ENCODE measurements around the gene ACO1. TPM values are rescaled to one million over a fixed set of nuclear protein-coding genes. Genes with fewer than 3 reads are reported as not detected.

Gene ACO1
- polyA plus RNA-seq, 1 donor from 2014 or later: 16.5 TPM

DNA sequence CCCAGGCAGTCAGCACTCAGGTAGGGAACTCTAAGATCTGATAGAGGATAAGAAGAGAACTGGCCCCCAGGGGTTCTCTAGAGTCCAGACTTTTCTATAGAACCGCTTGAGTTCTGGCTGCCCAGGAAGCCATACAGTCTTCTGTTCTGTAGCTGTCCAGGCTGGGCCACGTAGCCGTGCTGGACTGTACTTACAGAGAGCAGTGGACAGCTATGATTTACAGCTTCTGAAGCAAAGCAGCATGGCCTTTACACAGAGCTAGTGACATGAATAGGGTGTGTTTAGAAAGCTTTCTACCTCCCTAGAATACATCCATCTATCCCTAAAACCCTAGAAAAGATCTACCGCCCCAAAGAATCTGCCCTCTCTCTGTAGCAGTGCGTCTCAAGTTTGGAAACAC is 57.2 kb downstream of the ACO1 start:
- H3K79me2 ChIP-seq (replicated peaks; ENCODE audit: insufficient read depth, low read length): no peaks in the 10 kb centered on the region
- H3K27ac ChIP-seq (ENCODE audit: low read length): no peak overlapping the region
- no peaks in the 10 kb centered on the region for H3K36me3 ChIP-seq (ENCODE audit: insufficient read depth, low read length)
- H3K9ac ChIP-seq (ENCODE audit: low read length): no peak overlapping the region
- no peak overlapping the region for H3K4me2 ChIP-seq (ENCODE audit: low read length)
- no peaks in the 10 kb centered on the region for H3F3A ChIP-seq (ENCODE audit: insufficient read depth, low read length, poor library complexity, severe bottlenecking)
- H3K4me3 ChIP-seq (ENCODE audit: low read length): no peak overlapping the region
- no peaks in the 10 kb centered on the region for H4K20me1 ChIP-seq (ENCODE audit: insufficient read depth)
- TF ChIP-seq, protein P1, sequence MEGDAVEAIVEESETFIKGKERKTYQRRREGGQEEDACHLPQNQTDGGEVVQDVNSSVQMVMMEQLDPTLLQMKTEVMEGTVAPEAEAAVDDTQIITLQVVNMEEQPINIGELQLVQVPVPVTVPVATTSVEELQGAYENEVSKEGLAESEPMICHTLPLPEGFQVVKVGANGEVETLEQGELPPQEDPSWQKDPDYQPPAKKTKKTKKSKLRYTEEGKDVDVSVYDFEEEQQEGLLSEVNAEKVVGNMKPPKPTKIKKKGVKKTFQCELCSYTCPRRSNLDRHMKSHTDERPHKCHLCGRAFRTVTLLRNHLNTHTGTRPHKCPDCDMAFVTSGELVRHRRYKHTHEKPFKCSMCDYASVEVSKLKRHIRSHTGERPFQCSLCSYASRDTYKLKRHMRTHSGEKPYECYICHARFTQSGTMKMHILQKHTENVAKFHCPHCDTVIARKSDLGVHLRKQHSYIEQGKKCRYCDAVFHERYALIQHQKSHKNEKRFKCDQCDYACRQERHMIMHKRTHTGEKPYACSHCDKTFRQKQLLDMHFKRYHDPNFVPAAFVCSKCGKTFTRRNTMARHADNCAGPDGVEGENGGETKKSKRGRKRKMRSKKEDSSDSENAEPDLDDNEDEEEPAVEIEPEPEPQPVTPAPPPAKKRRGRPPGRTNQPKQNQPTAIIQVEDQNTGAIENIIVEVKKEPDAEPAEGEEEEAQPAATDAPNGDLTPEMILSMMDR (IDR thresholded peaks at IDR 0.05; ENCODE audit: poor library complexity, severe bottlenecking): no peak
- TF ChIP-seq, protein P2, sequence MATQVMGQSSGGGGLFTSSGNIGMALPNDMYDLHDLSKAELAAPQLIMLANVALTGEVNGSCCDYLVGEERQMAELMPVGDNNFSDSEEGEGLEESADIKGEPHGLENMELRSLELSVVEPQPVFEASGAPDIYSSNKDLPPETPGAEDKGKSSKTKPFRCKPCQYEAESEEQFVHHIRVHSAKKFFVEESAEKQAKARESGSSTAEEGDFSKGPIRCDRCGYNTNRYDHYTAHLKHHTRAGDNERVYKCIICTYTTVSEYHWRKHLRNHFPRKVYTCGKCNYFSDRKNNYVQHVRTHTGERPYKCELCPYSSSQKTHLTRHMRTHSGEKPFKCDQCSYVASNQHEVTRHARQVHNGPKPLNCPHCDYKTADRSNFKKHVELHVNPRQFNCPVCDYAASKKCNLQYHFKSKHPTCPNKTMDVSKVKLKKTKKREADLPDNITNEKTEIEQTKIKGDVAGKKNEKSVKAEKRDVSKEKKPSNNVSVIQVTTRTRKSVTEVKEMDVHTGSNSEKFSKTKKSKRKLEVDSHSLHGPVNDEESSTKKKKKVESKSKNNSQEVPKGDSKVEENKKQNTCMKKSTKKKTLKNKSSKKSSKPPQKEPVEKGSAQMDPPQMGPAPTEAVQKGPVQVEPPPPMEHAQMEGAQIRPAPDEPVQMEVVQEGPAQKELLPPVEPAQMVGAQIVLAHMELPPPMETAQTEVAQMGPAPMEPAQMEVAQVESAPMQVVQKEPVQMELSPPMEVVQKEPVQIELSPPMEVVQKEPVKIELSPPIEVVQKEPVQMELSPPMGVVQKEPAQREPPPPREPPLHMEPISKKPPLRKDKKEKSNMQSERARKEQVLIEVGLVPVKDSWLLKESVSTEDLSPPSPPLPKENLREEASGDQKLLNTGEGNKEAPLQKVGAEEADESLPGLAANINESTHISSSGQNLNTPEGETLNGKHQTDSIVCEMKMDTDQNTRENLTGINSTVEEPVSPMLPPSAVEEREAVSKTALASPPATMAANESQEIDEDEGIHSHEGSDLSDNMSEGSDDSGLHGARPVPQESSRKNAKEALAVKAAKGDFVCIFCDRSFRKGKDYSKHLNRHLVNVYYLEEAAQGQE (IDR thresholded peaks at IDR 0.05; ENCODE audit: borderline replicate concordance): no peak
- TF ChIP-seq EZH2 (IDR thresholded peaks at IDR 0.05; ENCODE audit: borderline replicate concordance, insufficient read depth, low read length, poor library complexity, severe bottlenecking): no peak
- TF ChIP-seq RAD21 (conservative IDR thresholded peaks at IDR 0.05): no peak
- no peak for TF ChIP-seq EP300 (conservative IDR thresholded peaks at IDR 0.05; ENCODE audit: poor library complexity, severe bottlenecking)
- no peak for TF ChIP-seq SMC3 (conservative IDR thresholded peaks at IDR 0.05; ENCODE audit: poor library complexity)
- TF ChIP-seq MXI1 (conservative IDR thresholded peaks at IDR 0.05; ENCODE audit: poor library complexity, severe bottlenecking): no peak
- TF ChIP-seq TAF1 (IDR thresholded peaks at IDR 0.05; ENCODE audit: low read depth): no peak
- no peak for TF ChIP-seq POLR2AphosphoS5 (IDR thresholded peaks at IDR 0.05)
- no peaks in the 10 kb centered on the region for H3K9me2 ChIP-seq (ENCODE audit: insufficient read depth, low read length)
- H3K9me3 ChIP-seq (ENCODE audit: low read length): no peaks in the 10 kb centered on the region
- H3K27me3 ChIP-seq (ENCODE audit: insufficient read depth, low read depth, low read length): no peaks in the 10 kb centered on the region
- no peak overlapping the region for H2AFZ ChIP-seq (ENCODE audit: low read depth, low read length)

DNA sequence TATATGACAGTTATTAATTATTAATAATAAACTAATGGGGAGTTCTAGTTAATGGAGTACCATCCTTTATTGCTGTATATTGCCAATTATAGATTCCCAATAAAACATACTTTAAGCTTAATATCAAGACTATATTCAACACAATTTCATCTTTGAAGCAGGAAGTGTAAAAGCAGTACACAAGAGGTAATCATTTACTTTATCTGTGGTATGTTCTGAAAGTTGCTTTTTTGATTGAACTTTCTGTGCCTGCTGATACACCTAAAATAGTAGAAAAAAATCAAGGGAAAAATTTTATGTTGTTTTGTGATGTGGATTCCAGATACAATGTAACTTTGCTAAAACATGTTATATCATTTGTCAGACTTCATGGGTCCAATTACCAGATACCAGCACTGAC is 58.0 kb downstream of the ACO1 start:
- Histone ChIP-seq H3K27ac (ENCODE audit: low read length) (no peak overlapping the region), H3K9ac (ENCODE audit: low read length) (no peak overlapping the region), H3K9me3 (ENCODE audit: low read length) (no peaks in the 10 kb centered on the region), H3K4me3 (ENCODE audit: low read length) (no peak overlapping the region), H2AFZ (ENCODE audit: low read depth, low read length) (no peak overlapping the region), H3F3A (ENCODE audit: insufficient read depth, low read length, poor library complexity, severe bottlenecking) (no peaks in the 10 kb centered on the region), H3K4me2 (ENCODE audit: low read length) (no peak overlapping the region), H3K9me2 (ENCODE audit: insufficient read depth, low read length) (no peaks in the 10 kb centered on the region), H3K27me3 (ENCODE audit: insufficient read depth, low read depth, low read length) (no peaks in the 10 kb centered on the region), H3K79me2 (replicated peaks; ENCODE audit: insufficient read depth, low read length) (no peaks in the 10 kb centered on the region), H3K36me3 (ENCODE audit: insufficient read depth, low read length) (no peaks in the 10 kb centered on the region), H4K20me1 (ENCODE audit: insufficient read depth) (no peaks in the 10 kb centered on the region)
- TF ChIP-seq TAF1 (IDR thresholded peaks at IDR 0.05; ENCODE audit: low read depth) (no peak), MXI1 (conservative IDR thresholded peaks at IDR 0.05; ENCODE audit: poor library complexity, severe bottlenecking) (no peak), POLR2AphosphoS5 (IDR thresholded peaks at IDR 0.05) (no peak), EZH2 (IDR thresholded peaks at IDR 0.05; ENCODE audit: borderline replicate concordance, insufficient read depth, low read length, poor library complexity, severe bottlenecking) (no peak), RAD21 (conservative IDR thresholded peaks at IDR 0.05) (no peak), SMC3 (conservative IDR thresholded peaks at IDR 0.05; ENCODE audit: poor library complexity) (no peak), EP300 (conservative IDR thresholded peaks at IDR 0.05; ENCODE audit: poor library complexity, severe bottlenecking) (no peak)
- TF ChIP-seq, protein P1 (IDR thresholded peaks at IDR 0.05; ENCODE audit: poor library complexity, severe bottlenecking): no peak
- TF ChIP-seq, protein P2 (IDR thresholded peaks at IDR 0.05; ENCODE audit: borderline replicate concordance): no peak

Data from neural cell (in vitro differentiated cells).